Spleen (tissue), 7 donors: ENCODE results near the gene PIAS1.

Experiments used
- CTCF ChIP-seq, 11 experiments: fragments of 200-600 bp in 7 of 11; fragments of 450-650 bp in 4 of 11; sonication (generic) in 4 of 11; IDR thresholded peaks in 8 of 11; conservative IDR thresholded peaks in 3 of 11; 1 replicate in 7 of 11; 2 replicates in 4 of 11; pipeline versions ENCODE4 v1.4.0 to v1.8.0; 2016 to 2021; ENCODE audit warnings: antibody characterized with exemption in 11 of 11, inconsistent platforms in 4 of 11, mild to moderate bottlenecking in 1 of 11
- POLR2A ChIP-seq, 3 donors: fragments of 450-650 bp; IDR thresholded peaks; one replicate each; pipeline ENCODE4 v1.5.1; 2017; ENCODE audit warnings: antibody characterized with exemption in 3 of 3, mild to moderate bottlenecking in 1 of 3
- POLR2AphosphoS5 ChIP-seq, 3 donors: sonication (generic); formaldehyde crosslinking; IDR thresholded peaks; one replicate each; pipeline ENCODE4 v1.5.1; 2017; ENCODE audit warnings: antibody characterized with exemption in 3 of 3
- donor health status: DM: no; HTN: no; CAD: no; lungs with moderate emphysema.
- donor health status: DM: no; HTN: no; CAD: no.
- donor health status: DM: no; HTN: no; CAD: no.

- TF ChIP-seq CTCF (IDR thresholded peaks at IDR 0.05 in 8 of 11, conservative IDR thresholded peaks at IDR 0.05 in 3 of 11) (no peak), POLR2A (IDR thresholded peaks at IDR 0.05) (no peak), POLR2AphosphoS5 (IDR thresholded peaks at IDR 0.05) (no peak)
Observed at GRCh38 chr15:68145706-68146105, 91.6 kb downstream of the PIAS1 start.
